SK-N-SH treated with all-trans-retinoic acid at 6 μM for 48 hours (cell line): ENCODE measurements around the gene RNF133.

Experiments
- ARNTL ChIP-seq: fragments of 450-650 bp; formaldehyde crosslinking; IDR thresholded peaks from 2 replicates; pipeline ENCODE4 v1.5.0; 2020; ENCODE audit warnings: low read depth, mild to moderate bottlenecking, moderate library complexity, borderline replicate concordance
- BACH2 ChIP-seq: fragments of 250-450 bp; sonication (Bioruptor Pico); IDR thresholded peaks from 2 replicates; pipeline ENCODE4 v1.9.0; 2021; ENCODE audit warnings: mild to moderate bottlenecking, borderline replicate concordance
- CREB5 ChIP-seq: fragments of 250-450 bp; sonication (Bioruptor Pico); IDR thresholded peaks from 2 replicates; pipeline ENCODE4 v1.5.1; 2020; ENCODE audit warnings: low read depth, mild to moderate bottlenecking, moderate library complexity
- CSDC2 ChIP-seq: fragments of 250-450 bp; sonication (Bioruptor Pico); IDR thresholded peaks from 2 replicates; pipeline ENCODE4 v1.5.0; 2020; ENCODE audit warnings: mild to moderate bottlenecking, moderate library complexity
- GLIS3 ChIP-seq: fragments of 250-450 bp; sonication (Bioruptor Pico); IDR thresholded peaks from 2 replicates; pipeline ENCODE4 v1.5.0; 2020; ENCODE audit warnings: mild to moderate bottlenecking, moderate library complexity
- PATZ1 ChIP-seq: fragments of 250-450 bp; sonication (Bioruptor Pico); IDR thresholded peaks from 2 replicates; pipeline ENCODE4 v1.8.0; 2020; ENCODE audit warnings: mild to moderate bottlenecking, moderate library complexity, borderline replicate concordance
- RARB ChIP-seq: fragments of 250-450 bp; sonication (Bioruptor Pico); IDR thresholded peaks from 2 replicates; pipeline ENCODE4 v1.8.0; 2021; ENCODE audit warnings: mild to moderate bottlenecking, moderate library complexity
- TCF4 ChIP-seq: fragments of 250-450 bp; sonication (Bioruptor Pico); IDR thresholded peaks from 2 replicates; pipeline ENCODE4 v1.8.0; 2021; ENCODE audit warnings: mild to moderate bottlenecking, moderate library complexity, borderline replicate concordance
- TOX ChIP-seq: fragments of 250-450 bp; sonication (Bioruptor Pico); IDR thresholded peaks from 2 replicates; pipeline ENCODE4 v1.8.0; 2021; ENCODE audit warnings: mild to moderate bottlenecking, moderate library complexity, borderline replicate concordance
- ZFP3 ChIP-seq: fragments of 250-450 bp; sonication (Bioruptor Pico); IDR thresholded peaks from 2 replicates; pipeline ENCODE4 v1.5.0; 2020; ENCODE audit warnings: mild to moderate bottlenecking, moderate library complexity
- ZNF565 ChIP-seq: fragments of 450-650 bp; formaldehyde crosslinking; conservative IDR thresholded peaks from 2 replicates; pipeline ENCODE4 v1.5.0; 2020; ENCODE audit warnings: low read depth, mild to moderate bottlenecking, moderate library complexity

DNA sequence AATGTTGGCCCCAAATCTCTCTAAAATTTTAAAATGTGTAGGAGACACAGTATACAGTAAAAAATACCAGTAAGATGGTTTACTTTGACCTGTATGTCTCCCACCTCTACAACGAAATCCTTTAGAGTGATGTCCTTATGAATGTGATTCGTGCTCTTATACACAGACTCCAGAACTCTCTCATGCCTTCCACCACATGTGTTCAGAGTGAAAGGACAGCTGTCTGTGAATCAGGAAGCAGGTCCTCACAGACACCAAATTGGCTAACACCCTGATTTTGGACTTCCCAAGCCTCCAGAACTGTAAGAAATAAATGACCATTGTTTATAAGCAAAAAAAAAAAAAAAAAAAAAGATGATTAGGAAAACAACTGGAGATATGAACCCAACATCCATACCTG lies 35.2 kb downstream of the RNF133 start:
- TF ChIP-seq PATZ1 (CRISPR knock-in tag) (no peak), RARB (CRISPR knock-in tag) (no peak), GLIS3 (CRISPR knock-in tag) (no peak), CSDC2 (CRISPR knock-in tag) (no peak), ZFP3 (CRISPR knock-in tag) (no peak), ZNF565 (no peak), TOX (CRISPR knock-in tag) (no peak), ARNTL (CRISPR knock-in tag) (no peak), CREB5 (CRISPR knock-in tag) (no peak), BACH2 (CRISPR knock-in tag) (no peak), TCF4 (CRISPR knock-in tag) (no peak)
